Ishikawa (cell line): Measurements from ENCODE around the gene LTBP3.

Experiments used
- CEBPB ChIP-seq: IDR thresholded peaks from 2 replicates; pipeline ENCODE4 v1.6.1; 2012
- CREB1 ChIP-seq: IDR thresholded peaks from 2 replicates; pipeline ENCODE4 v1.6.1; 2012; ENCODE audit warnings: low read depth
- EGR1 ChIP-seq: IDR thresholded peaks from 2 replicates; pipeline ENCODE4 v1.6.1; 2012
- EP300 ChIP-seq: IDR thresholded peaks from 2 replicates; pipeline ENCODE4 v1.6.1; 2012; ENCODE audit warnings: borderline replicate concordance
- FOXM1 ChIP-seq: IDR thresholded peaks from 2 replicates; pipeline ENCODE4 v1.6.1; 2012; ENCODE audit warnings: low read depth, borderline replicate concordance
- NFIC ChIP-seq: IDR thresholded peaks from 2 replicates; pipeline ENCODE4 v1.6.1; 2012
- RAD21 ChIP-seq: IDR thresholded peaks from 2 replicates; pipeline ENCODE4 v1.6.1; 2012; ENCODE audit warnings: low read depth
- TAF1 ChIP-seq: IDR thresholded peaks from 2 replicates; pipeline ENCODE4 v1.6.1; 2012; ENCODE audit warnings: low read depth, mild to moderate bottlenecking
- TCF12 ChIP-seq: IDR thresholded peaks from 2 replicates; pipeline ENCODE4 v1.6.1; 2012; ENCODE audit warnings: low read depth
- TEAD4 ChIP-seq: IDR thresholded peaks from 2 replicates; pipeline ENCODE4 v1.6.1; 2012
- USF1 ChIP-seq: IDR thresholded peaks from 2 replicates; pipeline ENCODE4 v1.6.1; 2012
- YY1 ChIP-seq: IDR thresholded peaks from 2 replicates; pipeline ENCODE4 v1.6.1; 2012; ENCODE audit warnings: low read depth
- ZBTB7A ChIP-seq: IDR thresholded peaks from 2 replicates; pipeline ENCODE4 v1.6.1; 2012; ENCODE audit warnings: low read depth
- TF ChIP-seq, protein P1 (sequence below): IDR thresholded peaks from 2 replicates; pipeline ENCODE4 v1.6.1; 2012
- TF ChIP-seq, protein P2 (sequence below): IDR thresholded peaks from 2 replicates; pipeline ENCODE4 v1.6.1; 2012; ENCODE audit warnings: low read depth, mild to moderate bottlenecking

LTBP3 gene

DNA sequence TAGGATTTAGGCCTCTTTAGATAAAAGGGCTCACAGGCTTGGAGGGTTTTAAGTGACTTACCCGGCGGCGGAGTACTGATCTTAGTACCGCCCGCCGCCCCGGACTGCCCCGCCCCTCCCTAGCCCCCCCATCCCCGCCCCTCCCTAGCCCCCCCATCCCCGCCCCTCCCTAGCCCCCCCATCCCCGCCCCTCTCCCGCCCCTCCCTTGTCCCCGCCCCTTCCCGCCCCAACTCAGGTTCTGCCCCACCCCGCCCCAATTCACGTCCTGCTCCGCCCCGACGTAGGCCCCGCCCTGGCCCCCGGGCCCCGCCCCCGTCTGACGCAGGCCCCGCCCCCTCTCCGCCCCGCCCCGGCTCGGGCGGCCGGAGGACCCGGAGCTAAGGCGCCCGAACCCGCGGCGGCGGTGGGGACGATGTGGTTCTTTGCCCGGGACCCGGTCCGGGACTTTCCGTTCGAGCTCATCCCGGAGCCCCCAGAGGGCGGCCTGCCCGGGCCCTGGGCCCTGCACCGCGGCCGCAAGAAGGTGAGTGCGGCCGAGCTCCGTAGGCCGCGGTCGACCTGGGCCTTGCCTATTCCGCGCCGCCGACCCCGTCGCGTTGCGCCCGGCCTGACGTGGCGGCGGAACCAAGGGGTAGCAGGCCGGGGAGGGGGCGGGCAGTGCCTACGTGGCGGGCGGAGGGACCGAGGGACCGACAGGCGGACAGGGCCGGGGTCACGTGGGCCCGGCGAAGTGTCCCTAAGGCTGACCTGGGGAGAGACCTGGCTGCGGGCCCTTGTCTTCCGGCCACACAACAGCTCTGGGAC, 33.2 kb downstream of the LTBP3 start, which contains the start of gene SCYL1:
Gene SCYL1, plus strand, starts transcription at position 343 of the 805 bp plus-strand sequence. Its CDS starts 71 bp downstream, at position 414.
- TF ChIP-seq CREB1 (no peak), TEAD4 (no peak), NFIC (no peak), FOXM1 (no peak), RAD21 (no peak), EGR1 (no peak), TAF1 (peak; percentile 68), ZBTB7A (0 out of 2 replicates have a peak, but pooled peaks have one; percentile 44), YY1 (peak; percentile 46; the same call in 1 of the 2 replicates), CEBPB (no peak), USF1 (peak; percentile 93), TCF12 (no peak), EP300 (no peak)
- TF ChIP-seq, protein P1, sequence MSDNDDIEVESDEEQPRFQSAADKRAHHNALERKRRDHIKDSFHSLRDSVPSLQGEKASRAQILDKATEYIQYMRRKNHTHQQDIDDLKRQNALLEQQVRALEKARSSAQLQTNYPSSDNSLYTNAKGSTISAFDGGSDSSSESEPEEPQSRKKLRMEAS = peak; percentile 35; the same call in 1 of the 2 replicates
- TF ChIP-seq, protein P2, sequence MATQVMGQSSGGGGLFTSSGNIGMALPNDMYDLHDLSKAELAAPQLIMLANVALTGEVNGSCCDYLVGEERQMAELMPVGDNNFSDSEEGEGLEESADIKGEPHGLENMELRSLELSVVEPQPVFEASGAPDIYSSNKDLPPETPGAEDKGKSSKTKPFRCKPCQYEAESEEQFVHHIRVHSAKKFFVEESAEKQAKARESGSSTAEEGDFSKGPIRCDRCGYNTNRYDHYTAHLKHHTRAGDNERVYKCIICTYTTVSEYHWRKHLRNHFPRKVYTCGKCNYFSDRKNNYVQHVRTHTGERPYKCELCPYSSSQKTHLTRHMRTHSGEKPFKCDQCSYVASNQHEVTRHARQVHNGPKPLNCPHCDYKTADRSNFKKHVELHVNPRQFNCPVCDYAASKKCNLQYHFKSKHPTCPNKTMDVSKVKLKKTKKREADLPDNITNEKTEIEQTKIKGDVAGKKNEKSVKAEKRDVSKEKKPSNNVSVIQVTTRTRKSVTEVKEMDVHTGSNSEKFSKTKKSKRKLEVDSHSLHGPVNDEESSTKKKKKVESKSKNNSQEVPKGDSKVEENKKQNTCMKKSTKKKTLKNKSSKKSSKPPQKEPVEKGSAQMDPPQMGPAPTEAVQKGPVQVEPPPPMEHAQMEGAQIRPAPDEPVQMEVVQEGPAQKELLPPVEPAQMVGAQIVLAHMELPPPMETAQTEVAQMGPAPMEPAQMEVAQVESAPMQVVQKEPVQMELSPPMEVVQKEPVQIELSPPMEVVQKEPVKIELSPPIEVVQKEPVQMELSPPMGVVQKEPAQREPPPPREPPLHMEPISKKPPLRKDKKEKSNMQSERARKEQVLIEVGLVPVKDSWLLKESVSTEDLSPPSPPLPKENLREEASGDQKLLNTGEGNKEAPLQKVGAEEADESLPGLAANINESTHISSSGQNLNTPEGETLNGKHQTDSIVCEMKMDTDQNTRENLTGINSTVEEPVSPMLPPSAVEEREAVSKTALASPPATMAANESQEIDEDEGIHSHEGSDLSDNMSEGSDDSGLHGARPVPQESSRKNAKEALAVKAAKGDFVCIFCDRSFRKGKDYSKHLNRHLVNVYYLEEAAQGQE = no peak

- TF ChIP-seq EP300 (no peak), NFIC (no peak), ZBTB7A (0 out of 2 replicates have a peak, but pooled peaks have one; percentile 29), RAD21 (no peak), TEAD4 (no peak)
- TF ChIP-seq, protein P1 = no peak
- TF ChIP-seq, protein P2 = no peak
Measured at GRCh38 chr11:65524014-65524740, 34.0 kb downstream of the LTBP3 start.

DNA sequence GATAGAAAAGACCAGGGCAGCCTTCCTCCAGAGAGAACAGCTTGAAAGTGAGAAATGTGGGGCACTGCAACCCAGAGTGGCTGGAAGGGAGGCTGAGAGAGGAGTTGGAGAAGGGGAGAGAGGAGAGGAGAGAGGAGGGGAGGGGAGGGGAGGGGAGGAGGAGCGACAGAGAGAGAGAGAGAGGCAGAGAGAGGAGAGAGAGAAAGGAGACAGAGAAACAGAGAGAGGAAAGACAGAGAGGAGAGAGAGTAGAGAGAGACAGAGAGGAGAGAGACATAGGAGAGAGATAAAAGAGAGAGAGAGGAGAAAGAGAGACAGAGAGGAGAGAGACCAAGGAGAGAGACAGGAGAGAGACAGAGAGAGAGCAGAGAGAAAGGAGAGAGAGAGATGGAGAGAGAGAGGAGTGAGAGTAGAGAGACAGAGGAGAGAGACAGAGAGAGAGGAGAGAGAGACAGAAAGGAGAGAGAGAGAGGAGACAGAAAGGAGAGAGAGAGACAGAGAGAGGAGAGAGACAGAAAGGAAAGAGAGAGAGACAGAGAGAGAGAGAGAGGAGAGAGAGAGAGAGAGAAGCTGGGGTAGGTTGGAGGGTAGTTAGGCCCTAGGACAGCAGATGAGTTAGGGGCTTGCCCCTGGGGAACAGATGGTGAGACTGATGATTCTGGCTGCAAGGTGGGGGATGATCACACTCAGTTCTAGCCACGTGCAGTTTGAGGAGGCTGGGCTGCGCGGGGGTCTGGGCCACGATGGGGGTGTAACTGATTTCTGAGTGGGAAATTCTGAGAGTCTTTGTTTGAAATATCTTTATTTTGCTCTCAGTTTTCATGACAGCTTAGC, 41.8 kb downstream of the LTBP3 start:
- no peak for TF ChIP-seq YY1
- TF ChIP-seq, protein P2 = no peak
- TF ChIP-seq, protein P1 = no peak
- no peak for TF ChIP-seq TAF1
- no peak for TF ChIP-seq CREB1
- no peak for TF ChIP-seq EGR1
- no peak for TF ChIP-seq NFIC
